ENCODE results near the gene RUSC1.
A peak's percentile ranks its signal among the peaks of the same experiment; 100 is the strongest.

The RUSC1 gene

DNA sequence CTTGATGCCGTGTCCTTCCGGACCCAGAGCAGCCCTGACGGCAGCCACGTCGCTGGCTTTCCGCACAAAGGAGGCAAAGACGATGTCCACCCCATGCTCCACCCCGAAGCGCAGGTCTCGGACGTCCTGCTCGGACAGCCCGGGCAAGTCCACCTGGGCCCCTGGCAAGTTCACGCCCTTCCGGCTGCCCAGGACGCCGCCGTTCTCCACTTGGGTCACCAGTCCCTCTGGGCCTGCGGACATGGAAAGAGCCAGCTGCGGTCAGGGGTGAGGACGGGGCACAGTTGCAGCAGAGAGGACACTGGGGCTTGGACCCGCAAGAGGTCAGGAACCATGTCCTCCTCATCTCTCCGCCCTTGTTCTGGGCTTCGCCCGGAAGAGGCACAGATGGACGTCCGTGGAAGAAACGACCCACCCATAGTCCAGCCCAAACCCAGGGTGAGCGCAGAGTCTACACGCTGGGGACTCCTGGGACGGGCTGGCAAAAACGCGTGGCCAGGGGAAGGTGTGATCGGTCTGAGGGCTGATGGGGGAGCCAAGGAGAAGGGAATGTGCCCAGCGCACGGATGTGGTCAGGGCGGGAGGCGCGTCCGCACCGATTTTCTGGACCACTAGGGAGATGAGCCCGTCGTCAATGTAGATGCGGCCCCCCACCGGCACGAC, 26.0 kb upstream of the RUSC1 start:
- DNase-seq (ENCODE audit: low read depth in 1 of 2, low spot score in 1 of 2): no peak

DNA sequence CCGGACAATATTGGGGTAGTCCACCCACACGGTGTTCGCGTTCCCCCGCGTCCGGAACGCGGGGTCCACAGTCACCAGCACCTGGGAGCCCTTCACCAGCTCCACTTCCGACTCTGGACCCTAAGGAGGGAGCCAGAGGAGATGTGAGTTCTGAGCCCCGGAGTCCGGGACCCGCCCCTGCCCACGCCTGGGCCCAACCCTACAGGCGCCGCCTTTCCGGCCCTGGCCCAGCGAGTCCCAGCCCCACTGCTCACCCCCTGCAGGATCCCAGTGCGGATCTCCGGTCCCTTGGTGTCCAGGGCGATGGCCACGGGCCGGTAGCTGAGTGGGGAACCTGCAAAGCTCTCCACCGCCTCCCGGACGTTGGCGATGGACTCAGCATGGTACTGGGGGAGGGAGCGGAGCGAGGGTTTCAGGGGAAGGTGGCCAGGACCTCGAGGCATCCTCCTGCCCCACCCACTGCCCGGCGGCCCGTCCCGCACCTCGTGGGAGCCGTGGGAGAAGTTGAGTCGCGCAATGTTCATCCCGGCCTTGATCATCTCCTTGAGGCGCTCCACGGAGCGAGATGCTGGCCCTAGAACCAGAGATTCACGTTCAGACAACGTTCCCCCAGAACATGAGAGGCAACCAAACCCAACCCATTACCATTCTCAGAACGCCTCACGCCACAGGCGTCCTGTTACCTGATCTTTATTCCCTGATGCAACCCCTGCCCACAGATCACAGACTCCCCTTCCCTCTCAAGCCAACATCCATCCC, 25.3 kb upstream of the RUSC1 start:
- no peak for DNase-seq (ENCODE audit: low read depth in 1 of 2, low spot score in 1 of 2)

DNA sequence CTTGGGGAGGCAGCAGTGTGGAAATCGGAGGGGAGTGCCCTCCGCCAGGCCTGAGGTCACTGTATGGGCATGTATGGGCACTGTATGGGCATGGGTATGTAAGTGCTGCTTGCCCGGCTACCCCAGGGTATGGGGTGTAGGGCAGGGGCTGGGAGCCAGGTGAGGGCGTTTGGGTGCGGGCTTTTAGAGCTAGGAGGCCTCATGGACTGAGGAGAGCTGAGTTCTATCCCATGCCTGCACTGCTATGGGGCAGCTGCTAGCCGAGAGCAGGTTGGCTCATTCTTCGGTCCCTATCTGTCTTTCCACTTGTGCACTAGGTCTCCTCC, 24.8 kb upstream of the RUSC1 start:
- DNase-seq (ENCODE audit: low read depth in 1 of 2, low spot score in 1 of 2): no peak

DNA sequence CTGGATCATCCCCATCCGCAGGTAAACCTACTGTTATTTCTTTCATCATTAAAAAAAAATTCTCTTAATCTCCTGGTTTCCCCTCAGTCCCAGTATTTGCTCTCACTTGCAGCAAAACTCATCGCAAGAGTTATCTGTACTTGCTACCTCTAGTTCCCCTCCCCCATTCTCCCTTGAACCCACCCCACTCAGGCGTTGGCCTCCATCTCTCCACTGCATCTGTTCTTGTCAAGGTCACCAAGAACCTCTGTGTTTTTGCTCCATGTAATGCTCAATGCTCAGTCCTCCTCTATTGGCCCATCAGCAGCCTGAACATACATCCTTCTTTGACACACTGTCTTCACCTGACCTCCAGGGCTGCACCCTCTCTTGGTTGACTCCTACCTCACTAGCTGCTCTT, 24.0 kb upstream of the RUSC1 start:
- no peak for DNase-seq (ENCODE audit: low read depth in 1 of 2, low spot score in 1 of 2)

DNA sequence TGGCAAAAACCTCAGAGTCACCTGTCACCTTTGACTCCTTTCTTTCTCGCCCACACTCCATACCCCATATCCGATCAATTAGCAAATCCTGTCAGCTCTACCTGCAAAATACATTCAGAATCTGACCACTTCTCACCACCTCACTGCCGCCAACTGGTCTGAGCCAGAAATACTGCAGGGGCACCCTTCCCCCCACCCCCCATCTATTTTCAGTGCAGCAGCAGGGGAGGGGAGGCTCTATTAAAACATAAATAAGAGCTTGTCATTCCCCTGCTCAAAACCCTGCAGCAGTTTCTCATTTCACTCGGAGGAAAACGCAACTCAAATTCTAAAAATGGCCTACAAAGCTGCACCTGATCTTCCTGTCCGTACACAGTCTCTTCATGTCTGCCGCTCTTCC, 23.3 kb upstream of the RUSC1 start:
- no peak for DNase-seq (ENCODE audit: low read depth in 1 of 2, low spot score in 1 of 2)

DNA sequence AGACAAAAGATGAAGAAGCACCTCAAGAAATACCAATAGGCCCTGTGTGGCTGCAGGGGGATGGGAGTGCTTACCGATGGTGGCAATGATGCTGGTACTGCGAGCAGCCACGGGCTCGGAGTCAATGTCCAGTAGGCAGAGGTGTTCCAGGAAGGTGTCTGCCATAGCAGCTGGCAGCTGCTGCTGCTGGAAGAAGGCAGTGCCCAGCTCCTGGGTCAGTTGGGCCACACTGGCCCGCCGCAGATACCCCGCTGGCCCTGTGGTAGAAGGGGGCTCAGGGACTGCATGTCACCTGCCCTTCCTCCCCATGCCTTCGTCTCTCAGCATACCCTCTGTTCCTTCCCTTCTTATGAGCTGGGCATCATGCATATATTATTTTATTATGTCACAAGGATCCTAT, 20.7 kb upstream of the RUSC1 start:
- DNase-seq (ENCODE audit: low read depth in 1 of 2, low spot score in 1 of 2): no peak

DNA sequence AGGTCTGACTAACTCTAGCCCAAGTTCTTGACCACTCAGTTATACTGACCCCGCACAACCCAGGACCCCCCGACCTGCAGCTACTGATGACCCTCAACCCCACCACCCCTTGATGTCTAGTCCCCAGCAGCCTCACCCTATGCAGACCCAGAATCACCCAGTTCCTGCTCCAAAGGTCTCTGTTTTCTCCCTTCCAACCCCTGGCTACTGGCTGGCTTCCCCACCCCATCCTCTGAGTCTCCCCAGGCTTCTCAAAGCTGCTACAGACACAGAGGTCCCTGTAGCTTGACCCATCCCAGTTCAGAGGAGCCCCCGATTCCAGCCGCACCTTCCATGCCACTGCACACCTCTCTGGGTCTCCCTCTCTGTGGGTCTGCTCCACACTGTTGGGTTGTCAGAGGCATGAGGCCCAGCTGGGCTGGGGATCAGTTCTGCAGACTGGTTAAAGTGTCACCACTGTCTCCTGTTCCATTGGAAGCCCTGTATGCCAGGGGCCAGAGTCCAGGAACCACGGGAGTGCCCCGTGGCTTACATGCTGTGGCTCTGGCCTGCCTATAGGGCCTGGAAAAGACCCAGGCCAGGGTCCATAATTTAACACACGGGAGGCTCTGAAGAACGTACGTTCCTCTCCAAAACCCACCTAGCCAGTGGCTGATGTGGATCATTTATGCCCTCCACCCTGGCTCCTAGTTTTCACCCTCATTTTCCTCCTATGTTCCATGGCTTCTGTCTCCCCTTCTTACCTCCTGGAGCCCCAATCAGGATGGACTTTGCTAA, 20.0 kb upstream of the RUSC1 start:
- no peak for DNase-seq (ENCODE audit: low read depth in 1 of 2, low spot score in 1 of 2)

DNA sequence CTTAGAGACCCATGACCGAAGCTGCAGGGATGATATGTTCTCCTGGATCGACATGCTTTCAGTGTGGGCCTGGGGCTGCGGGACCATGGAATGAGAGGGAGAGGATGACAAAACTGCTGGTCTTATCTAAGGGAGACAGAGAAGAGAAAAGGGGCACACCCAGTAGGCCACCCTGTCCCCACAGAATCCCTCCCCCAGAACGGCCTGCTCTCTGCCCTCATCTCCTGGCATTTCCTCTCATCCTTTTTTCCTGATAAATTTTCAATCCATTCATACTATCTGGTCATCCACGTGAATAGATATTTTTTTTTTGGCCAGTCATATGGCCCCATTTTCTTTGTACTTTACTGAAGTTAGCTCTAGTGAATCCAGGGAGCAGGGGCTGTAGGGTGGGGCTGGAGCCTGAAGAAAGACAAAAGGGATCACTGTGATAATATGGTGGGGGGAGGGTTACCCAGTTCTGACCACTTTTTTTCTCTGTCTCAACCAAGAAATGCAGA, 19.3 kb upstream of the RUSC1 start, which contains the start of gene PKLR:
Gene PKLR, minus strand, starts transcription at position 97 of the 500 bp plus-strand sequence. Its CDS starts 43 bp downstream, at position 54.
- no peak for DNase-seq (ENCODE audit: low read depth in 1 of 2, low spot score in 1 of 2)

DNA sequence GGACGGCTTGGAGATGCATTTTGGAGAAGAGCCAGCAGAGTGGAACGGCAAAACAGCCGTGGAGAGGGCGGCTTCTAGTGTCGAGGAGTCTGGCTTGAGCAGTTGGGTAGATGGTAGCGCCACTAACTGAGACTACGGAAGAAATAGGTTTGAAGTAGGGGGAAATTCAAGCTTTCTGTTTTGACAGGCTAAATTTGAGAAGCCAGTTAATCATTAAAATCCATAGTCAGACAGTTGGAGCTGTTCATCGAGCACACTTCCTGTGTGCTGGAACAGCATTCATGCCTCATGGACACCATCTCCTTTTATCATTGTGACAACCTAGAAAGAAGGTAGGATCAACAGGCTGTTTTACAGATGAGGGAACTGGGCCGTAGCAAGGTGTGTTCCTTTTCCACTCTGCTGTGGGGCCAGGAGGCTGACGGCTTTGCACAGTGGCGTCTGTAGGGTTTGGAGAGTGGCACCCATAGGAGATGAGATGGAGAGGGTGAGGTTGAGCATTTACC, 16.1 kb upstream of the RUSC1 start:
- no peak for DNase-seq (ENCODE audit: low read depth in 1 of 2, low spot score in 1 of 2)

DNA sequence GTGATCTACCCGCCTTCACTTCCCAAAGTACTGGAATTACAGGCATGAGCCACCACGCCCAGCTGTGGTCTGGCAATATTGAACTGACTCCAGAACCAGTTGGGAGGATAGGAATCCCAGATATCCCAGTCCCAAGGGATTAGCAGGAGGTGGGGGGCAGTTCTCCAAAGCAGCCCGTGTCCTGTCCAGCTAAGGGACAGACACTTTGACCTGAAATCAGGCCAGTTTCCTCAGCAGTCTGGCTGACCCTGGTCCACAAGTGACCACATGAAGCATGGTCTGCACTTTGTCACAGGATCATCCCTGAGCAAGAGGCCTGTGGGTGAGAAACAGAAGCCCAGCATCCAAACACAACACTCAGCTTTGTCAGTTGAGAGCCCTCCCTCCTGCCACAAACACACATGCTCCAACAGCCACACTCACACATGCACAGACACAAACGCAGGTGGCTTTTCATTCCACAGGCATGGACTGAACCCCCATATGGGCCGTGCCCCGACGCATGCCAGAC, 14.8 kb upstream of the RUSC1 start:
- no peak for DNase-seq (ENCODE audit: low read depth in 1 of 2, low spot score in 1 of 2)

DNA sequence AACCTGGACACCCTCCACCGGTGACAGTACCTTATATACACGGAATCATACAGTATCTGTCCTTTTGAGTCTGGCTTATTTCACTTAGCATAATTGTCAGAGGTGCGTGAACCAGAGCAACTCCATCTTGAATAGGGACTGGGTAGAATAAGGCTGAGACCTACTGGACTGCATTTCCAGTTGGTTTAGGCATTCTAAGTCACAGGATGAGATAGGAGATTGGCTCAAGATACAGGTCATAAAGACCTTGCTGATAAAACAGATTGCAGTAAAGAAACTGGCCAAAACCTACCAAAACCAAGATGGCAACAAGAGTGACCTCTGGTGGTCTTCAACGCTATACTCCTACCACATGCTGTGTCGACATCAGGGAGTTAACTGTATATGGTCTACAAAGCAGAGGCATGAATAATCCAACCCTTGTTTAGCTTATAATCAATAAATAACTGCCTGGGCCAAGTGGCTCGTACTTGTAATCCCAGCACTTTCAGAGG, 13.4 kb upstream of the RUSC1 start:
- DNase-seq (ENCODE audit: low read depth in 1 of 2, low spot score in 1 of 2): no peak

DNA sequence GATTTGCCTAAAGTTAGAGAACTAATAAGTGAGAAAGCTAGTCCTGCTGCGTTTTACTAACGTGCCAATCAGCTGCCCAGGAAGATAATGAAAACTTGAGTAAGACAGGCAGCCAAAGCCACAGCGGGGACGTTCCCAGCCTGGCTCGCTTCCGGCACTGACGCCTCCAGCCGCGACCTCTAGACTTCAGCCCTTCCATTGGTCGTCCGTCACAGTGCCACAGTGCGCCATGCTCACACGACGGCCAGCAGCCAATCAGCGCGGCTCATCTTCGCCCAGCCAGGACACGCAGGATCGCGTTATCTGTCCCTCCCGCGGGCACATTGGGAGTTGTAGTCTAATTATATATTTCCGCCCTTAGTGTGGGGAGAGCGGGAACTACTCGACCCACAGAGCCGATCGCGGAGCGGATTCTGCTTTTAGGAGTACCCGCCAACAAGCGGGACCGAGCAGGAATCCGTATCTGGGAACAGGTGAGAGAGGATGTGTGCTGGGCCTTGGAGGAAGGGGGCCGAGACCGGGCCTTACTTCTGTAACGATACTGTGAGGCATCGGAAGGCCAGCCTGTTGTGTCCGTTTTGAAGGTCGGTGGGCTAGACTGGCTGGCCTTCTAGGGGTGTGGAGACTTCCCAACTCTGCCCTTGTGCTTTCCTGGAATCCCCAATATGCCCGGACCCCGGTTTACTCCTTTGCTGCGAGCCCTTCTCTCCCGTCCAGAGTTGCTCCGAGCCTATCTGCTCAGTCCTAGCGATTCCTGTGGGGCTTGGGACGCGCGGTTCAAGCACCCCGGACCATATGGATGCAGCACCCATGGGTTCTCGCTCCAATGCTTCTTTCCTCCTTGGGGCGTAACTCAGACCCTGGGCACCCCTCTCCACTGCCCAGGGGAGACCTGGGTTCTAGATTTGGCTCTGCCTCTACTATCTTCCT, 11.9 kb upstream of the RUSC1 start, which contains the start of gene FDPS:
Gene FDPS, plus strand, starts transcription at position 374 of the 930 bp plus-strand sequence. CDS start 924 bp downstream, outside the sequence.
- peak; percentile 90 to 97 for DNase-seq (ENCODE audit: low read depth in 1 of 2, low spot score in 1 of 2)

DNA sequence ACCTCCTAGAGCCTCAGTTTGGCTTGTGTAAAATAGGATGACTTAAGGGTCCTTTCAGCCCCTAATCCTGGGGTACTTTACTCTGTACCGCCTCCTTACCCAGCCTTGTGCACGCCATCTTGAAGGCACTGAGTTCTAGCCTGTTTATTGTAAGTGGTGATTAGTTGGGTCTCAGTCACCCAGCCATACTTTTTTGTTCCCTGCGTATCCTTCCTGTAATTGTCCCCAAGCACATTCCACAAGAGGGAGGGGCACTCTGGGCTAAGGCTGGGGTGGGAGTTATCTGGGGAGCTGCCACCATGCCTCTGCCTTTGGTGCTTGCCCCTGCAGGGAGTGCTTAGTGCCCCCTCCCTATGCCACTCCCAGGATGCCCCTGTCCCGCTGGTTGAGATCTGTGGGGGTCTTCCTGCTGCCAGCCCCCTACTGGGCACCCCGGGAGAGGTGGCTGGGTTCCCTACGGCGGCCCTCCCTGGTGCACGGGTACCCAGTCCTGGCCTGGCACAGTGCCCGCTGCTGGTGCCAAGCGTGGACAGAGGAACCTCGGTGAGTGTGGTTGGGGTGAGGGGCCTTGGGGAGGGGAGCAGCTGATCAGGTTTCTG, 11.2 kb upstream of the RUSC1 start:
- no peak for DNase-seq (ENCODE audit: low read depth in 1 of 2, low spot score in 1 of 2)

DNA sequence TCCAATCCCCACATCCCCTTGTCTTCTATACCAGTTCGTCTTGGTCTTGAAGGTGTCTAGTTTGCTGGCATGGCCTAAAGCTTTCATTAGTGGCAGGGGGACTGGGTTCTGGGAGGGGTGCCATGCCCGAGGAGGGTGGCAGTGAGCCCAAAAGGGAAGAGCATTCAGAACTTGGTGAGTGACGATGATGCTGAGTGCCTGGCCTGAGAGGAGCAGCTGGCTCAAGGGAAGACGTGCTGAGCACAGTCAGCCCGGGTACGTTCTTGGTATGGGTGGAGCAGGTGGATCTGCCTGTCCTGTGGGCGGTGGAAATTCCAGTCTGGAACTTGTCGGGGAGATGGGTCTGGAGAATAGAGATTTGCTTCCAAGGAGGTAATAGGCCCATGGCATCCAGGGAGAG, 7.4 kb upstream of the RUSC1 start:
- no peak for DNase-seq (ENCODE audit: low read depth in 1 of 2, low spot score in 1 of 2)

DNA sequence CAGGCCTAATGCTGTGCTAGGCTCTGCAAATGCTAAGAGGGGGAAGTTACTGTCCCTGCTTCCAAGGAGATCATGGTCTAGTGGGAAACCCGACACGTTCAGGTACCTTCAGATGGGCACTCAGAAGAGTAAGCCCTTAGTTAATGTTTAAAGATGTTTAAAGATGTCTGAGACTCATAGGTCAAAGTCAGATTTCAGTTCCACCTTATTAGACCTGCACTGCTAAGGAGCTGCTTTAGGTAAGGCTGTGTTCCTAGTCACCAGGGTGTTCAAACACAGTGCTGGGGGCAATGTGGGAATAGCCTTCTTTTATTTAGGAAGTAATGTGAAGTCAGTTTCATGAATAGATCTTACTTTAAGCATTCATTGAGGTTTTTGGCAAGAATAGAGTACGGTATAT, 3.8 kb upstream of the RUSC1 start:
- no peak for DNase-seq (ENCODE audit: low read depth in 1 of 2, low spot score in 1 of 2)

DNA sequence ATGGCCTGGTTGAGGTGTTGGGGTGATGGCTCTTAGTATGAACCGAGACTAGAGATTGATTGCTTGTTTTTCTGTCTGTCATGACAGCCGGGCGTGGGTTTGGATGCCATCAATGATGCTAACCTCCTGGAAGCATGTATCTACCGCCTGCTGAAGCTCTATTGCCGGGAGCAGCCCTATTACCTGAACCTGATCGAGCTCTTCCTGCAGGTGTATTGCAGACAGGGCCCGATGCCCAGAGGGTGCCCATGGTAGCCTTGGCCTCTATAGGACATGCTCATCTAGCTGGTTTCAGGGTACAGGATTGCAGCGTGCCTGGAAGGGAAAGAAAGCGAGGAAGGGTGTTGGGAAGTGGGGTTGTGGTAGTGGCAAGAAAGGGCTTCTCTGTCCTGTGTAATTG, 2.6 kb upstream of the RUSC1 start:
- no peak for DNase-seq (ENCODE audit: low read depth in 1 of 2, low spot score in 1 of 2)

DNA sequence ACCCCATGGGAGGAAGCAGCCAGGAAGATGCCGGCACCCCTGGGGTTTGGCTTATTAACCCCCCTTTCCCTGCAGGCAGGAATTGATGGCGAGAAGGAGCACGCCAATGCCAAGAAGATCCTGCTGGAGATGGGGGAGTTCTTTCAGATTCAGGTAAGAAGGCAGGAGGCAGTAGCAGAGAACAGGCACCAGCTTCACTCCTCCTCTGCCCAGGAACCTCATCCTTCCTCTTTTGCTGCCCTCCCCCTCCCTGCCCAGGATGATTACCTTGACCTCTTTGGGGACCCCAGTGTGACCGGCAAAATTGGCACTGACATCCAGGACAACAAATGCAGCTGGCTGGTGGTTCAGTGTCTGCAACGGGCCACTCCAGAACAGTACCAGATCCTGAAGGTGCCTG, 1.2 kb upstream of the RUSC1 start:
- DNase-seq (ENCODE audit: low read depth in 1 of 2, low spot score in 1 of 2): no peak

DNA sequence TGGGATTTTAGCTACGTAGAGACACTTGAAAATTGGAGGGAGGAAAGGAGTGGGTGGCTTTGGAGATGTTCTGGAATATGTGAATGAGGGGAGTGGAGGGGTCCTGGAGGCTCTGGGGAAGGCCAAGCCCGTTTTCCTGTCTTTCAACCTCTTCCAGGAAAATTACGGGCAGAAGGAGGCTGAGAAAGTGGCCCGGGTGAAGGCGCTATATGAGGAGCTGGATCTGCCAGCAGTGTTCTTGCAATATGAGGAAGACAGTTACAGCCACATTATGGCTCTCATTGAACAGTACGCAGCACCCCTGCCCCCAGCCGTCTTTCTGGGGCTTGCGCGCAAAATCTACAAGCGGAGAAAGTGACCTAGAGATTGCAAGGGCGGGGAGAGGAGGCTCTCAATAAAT, 442 bp upstream of the RUSC1 start:
- DNase-seq (ENCODE audit: low read depth in 1 of 2, low spot score in 1 of 2): no peak

DNA sequence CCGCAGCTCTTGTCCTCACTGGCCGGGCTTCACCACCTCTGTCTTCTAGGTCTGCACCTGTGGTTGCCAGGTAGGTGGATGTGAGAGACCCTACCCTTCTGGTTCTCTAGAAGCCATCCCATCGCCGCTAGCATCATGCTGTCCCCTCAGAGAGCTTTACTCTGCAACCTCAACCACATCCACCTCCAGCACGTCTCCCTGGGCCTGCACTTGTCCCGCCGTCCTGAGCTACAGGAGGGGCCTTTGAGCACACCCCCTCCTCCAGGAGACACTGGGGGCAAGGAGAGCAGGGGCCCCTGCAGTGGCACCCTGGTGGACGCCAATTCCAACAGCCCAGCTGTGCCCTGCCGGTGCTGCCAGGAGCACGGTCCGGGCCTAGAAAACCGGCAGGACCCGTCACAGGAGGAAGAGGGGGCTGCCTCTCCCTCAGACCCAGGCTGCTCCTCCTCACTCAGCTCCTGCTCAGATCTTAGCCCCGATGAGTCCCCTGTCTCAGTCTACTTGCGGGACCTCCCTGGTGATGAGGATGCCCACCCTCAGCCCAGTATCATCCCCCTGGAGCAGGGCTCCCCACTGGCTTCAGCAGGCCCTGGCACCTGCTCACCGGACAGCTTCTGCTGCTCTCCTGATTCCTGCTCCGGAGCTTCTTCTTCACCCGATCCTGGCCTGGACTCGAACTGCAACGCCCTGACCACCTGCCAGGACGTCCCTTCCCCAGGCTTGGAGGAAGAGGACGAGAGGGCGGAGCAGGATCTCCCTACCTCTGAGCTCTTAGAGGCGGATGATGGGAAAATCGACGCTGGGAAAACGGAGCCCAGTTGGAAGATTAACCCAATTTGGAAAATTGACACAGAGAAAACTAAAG, 1.2 kb downstream of the RUSC1 start:
- no peak for DNase-seq (ENCODE audit: low read depth in 1 of 2, low spot score in 1 of 2)

Measured in activated CD4-positive, alpha-beta T cell treated with anti-CD3 and anti-CD28 coated beads, Interleukin-2, amount 50 U/mL, for 24 hours (primary cell).